Measurements from ENCODE around the gene NPM1. TPM values are rescaled to one million over a fixed set of nuclear protein-coding genes. Genes with fewer than 3 reads are reported as not detected.
"Not testable (repeated sequence)": the region's sequence is repeated elsewhere in the genome, so short reads cannot be mapped to it uniquely, and the experiment has no call there.

Gene NPM1
- total RNA-seq, 1 donor from 2014 or later, result 389 TPM

- peaks cover 65% of the 10 kb centered on the region for H3K36me3 ChIP-seq
- no peak for DNase-seq
- no peak overlapping the region for H3K27ac ChIP-seq (replicated peaks)
- TF ChIP-seq, protein P1, sequence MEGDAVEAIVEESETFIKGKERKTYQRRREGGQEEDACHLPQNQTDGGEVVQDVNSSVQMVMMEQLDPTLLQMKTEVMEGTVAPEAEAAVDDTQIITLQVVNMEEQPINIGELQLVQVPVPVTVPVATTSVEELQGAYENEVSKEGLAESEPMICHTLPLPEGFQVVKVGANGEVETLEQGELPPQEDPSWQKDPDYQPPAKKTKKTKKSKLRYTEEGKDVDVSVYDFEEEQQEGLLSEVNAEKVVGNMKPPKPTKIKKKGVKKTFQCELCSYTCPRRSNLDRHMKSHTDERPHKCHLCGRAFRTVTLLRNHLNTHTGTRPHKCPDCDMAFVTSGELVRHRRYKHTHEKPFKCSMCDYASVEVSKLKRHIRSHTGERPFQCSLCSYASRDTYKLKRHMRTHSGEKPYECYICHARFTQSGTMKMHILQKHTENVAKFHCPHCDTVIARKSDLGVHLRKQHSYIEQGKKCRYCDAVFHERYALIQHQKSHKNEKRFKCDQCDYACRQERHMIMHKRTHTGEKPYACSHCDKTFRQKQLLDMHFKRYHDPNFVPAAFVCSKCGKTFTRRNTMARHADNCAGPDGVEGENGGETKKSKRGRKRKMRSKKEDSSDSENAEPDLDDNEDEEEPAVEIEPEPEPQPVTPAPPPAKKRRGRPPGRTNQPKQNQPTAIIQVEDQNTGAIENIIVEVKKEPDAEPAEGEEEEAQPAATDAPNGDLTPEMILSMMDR (IDR thresholded peaks at IDR 0.05; ENCODE audit: borderline replicate concordance), result no peak
- intact Hi-C loops (cut with micrococcal nuclease), result no loop called here
- peaks cover 73% of the 10 kb centered on the region for H3K4me1 ChIP-seq
- H3K4me3 ChIP-seq, result no peak overlapping the region
- no peaks in the 10 kb centered on the region for H3K9me3 ChIP-seq (replicated peaks)
- no peaks in the 10 kb centered on the region for H3K27me3 ChIP-seq (ENCODE audit: low read depth)
Observed at GRCh38 chr5:171392585-171393159, 5.0 kb downstream of the NPM1 start.

DNA sequence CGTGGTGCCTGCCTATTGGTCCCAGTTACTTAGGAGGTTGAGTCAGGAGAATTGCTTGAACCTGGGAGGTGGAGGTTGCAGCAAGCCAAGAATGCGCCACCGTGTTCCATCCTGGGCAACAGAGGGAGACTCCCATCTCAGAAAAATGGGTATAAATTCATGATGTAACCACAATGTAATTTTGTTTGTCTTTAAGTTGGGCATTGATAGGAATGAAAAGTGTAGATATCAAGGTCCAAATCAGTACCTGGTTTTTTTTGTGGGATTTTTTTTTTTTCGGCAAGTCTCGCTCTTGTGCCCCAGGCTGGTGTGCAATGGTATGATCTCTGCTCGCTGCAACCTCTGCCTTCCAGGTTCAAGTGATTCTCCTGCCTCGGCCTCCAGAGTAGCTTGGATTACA lies 7.4 kb downstream of the NPM1 start:
- DNase-seq, result no peak
- no peaks in the 10 kb centered on the region for H3K27me3 ChIP-seq (ENCODE audit: low read depth)
- H3K36me3 ChIP-seq, result peaks cover 77% of the 10 kb centered on the region
- TF ChIP-seq, protein P1 (IDR thresholded peaks at IDR 0.05; ENCODE audit: borderline replicate concordance), result no peak
- intact Hi-C loops (cut with micrococcal nuclease), result no loop called here
- H3K4me3 ChIP-seq, result no peak overlapping the region
- H3K4me1 ChIP-seq, result peaks cover 65% of the 10 kb centered on the region
- no peak overlapping the region for H3K27ac ChIP-seq (replicated peaks)
- no peaks in the 10 kb centered on the region for H3K9me3 ChIP-seq (replicated peaks)

GRCh38 chr5:171396583-171396982 lies 8.9 kb downstream of the NPM1 start:
- Histone ChIP-seq H3K36me3 (peaks cover 87% of the 10 kb centered on the region), H3K4me1 (peaks cover 53% of the 10 kb centered on the region)
- intact Hi-C loops (cut with micrococcal nuclease); H3K27ac ChIP-seq (replicated peaks); H3K27me3 ChIP-seq (ENCODE audit: low read depth); H3K4me3 ChIP-seq; H3K9me3 ChIP-seq (replicated peaks); DNase-seq: not testable (repeated sequence)

- Histone ChIP-seq H3K36me3 (peaks cover 85% of the 10 kb centered on the region), H3K27me3 (ENCODE audit: low read depth) (no peaks in the 10 kb centered on the region), H3K27ac (replicated peaks) (no peak overlapping the region), H3K4me1 (peaks cover 49% of the 10 kb centered on the region), H3K9me3 (replicated peaks) (no peaks in the 10 kb centered on the region), H3K4me3 (no peak overlapping the region)
- intact Hi-C loops (cut with micrococcal nuclease), result no loop called here
- TF ChIP-seq, protein P1 (IDR thresholded peaks at IDR 0.05; ENCODE audit: borderline replicate concordance), result no peak
- no peak for DNase-seq
Observed at GRCh38 chr5:171397190-171397589, 9.5 kb downstream of the NPM1 start.

DNA sequence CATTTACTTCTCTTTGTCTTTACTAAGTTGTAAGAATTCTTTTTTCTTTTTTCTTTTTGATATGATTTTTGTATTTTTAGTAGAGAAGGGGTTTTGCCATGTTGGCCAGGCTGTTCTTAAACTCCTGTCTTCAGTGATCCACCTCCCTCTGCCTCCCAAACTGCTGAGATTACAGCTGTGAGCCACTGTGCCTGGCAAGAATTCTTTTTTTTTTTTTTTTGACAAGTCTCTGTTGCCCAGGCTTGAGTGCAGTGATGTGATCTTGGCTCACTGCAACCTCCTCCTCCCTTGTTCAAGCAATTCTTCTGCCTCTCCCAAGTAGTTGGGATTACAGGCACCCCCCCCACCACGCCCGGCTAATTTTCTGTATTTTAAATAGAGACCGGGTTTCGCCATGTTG lies 9.9 kb downstream of the NPM1 start:
- TF ChIP-seq, protein P1 (IDR thresholded peaks at IDR 0.05; ENCODE audit: borderline replicate concordance), result no peak
- Histone ChIP-seq H3K27me3 (ENCODE audit: low read depth) (no peaks in the 10 kb centered on the region), H3K36me3 (peaks cover 81% of the 10 kb centered on the region), H3K9me3 (replicated peaks) (no peaks in the 10 kb centered on the region), H3K4me1 (peaks cover 45% of the 10 kb centered on the region), H3K4me3 (no peak overlapping the region), H3K27ac (replicated peaks) (no peak overlapping the region)
- DNase-seq, result no peak
- intact Hi-C loops (cut with micrococcal nuclease), result no loop called here

DNA sequence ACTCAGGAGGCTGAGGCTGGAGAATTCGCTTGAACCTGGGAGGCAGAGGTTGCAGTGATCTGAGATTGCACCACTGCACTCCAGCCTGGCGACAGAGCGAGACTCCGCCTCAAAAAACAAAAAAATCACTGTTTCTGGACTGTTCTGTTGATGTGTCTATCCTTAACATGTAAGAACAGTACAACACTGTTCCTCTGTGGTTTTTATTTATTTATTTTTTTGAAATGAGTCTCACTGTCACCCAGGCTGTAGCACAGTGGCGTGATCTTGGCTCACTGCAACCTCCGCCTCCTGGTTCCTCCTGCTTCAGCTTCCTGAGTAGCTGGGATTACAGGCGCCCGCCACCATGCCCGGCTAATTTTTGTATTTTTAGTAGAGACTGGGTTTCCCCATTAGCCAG lies 11.0 kb downstream of the NPM1 start:
- intact Hi-C loops (cut with micrococcal nuclease); DNase-seq; H3K27me3 ChIP-seq (ENCODE audit: low read depth): not testable (repeated sequence)

More for the DNA sequence above, 11.0 kb downstream of the NPM1 start:
- Histone ChIP-seq H3K4me1 (peaks cover 45% of the 10 kb centered on the region), H3K36me3 (peaks cover 70% of the 10 kb centered on the region)
- H3K9me3 ChIP-seq (replicated peaks); H3K27ac ChIP-seq (replicated peaks); H3K4me3 ChIP-seq: not testable (repeated sequence)
